HG03439 (cell line): ENCODE measurements around the gene CYP26A1.

Source experiments
- ATAC-seq: cut with Tn5 transposase; IDR thresholded peaks from one replicate; pipeline ENCODE4 v1.9.1; 2021; ENCODE audit warnings: mild to moderate bottlenecking, moderate library complexity; ENCODE audit not compliant: unreplicated experiment

Gene CYP26A1, protein sequence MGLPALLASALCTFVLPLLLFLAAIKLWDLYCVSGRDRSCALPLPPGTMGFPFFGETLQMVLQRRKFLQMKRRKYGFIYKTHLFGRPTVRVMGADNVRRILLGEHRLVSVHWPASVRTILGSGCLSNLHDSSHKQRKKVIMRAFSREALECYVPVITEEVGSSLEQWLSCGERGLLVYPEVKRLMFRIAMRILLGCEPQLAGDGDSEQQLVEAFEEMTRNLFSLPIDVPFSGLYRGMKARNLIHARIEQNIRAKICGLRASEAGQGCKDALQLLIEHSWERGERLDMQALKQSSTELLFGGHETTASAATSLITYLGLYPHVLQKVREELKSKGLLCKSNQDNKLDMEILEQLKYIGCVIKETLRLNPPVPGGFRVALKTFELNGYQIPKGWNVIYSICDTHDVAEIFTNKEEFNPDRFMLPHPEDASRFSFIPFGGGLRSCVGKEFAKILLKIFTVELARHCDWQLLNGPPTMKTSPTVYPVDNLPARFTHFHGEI

GRCh38 chr10:93073539-93074146 is at the start of gene CYP26A1:
Gene CYP26A1 (plus strand): TSS chr10:93073893. CDS start chr10:93073935, 42 bp downstream.
- no peak for ATAC-seq

DNA sequence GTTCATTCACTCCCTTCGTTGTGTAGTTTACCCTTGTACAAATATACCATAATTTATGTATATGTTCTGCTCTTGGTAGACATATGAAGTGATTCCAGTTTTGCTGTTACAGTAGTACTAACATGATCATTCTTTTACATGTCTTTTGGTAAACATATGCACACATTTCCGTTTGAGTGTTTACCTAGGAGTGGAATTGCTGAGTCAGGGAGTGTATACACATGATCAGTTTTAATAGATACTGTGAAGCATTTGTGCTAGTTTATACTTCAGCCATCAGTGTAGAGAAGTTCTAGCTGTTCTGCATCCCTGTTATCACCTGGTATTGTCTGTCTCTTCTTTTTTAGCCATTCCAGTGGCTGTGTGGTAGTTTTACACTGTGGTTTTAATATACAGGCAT is 47.6 kb upstream of the CYP26A1 start:
- ATAC-seq: no peak

DNA sequence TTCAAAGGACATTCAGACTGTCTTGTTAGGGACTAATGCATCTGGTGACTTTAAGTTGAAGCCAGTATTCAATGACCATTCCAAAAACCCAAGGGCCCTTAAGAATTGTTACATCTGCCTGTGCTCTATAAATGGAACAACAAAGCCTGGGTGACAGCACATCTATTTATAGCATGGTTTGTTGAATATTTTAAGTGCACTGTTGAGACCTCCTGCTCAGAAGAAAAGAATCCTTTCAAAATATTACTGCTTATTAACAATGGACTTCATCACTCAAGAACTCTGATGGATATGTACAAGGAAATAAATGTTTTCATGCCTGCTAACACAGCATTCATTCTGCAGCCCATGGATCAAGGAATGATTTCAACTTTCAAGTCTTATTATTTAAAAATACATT is 46.2 kb upstream of the CYP26A1 start:
- ATAC-seq: no peak

DNA sequence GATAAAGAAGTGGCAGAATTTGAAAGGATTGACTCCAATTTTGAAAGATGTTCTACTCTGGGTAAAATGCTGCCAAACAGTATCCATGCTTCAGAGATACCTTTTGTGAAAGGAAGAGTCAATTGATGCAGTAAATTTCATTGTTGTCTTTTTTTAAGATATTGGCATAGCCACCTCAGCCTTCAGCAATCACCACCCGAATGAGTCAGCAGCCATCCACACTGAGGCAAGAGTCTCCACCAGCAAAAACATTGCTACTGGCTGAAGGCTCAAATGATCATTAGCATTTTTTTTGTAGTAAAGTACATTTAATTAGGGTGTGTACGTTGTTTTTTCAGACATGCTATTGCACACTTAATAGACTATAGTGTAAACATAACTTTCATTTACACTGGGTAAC is 44.8 kb upstream of the CYP26A1 start:
- ATAC-seq: no peak

DNA sequence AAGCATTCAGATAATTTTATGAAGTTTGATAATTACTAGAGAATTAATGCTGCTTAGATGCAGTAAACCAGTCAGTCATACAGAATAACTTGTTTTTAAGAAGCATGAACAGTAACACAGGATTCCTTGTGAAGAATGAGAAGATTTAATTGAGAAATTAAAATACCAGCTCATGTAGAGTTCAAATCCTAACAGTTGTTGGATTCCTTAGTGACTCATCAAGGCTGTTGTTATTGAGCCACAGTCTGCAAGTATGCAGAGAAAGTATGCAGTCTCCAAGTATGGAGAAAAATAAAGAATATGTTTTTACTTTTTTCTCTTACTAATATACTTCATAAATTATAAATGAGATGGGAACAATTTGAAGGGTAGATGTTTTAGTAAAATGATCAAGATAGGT is 43.3 kb upstream of the CYP26A1 start:
- no peak for ATAC-seq

DNA sequence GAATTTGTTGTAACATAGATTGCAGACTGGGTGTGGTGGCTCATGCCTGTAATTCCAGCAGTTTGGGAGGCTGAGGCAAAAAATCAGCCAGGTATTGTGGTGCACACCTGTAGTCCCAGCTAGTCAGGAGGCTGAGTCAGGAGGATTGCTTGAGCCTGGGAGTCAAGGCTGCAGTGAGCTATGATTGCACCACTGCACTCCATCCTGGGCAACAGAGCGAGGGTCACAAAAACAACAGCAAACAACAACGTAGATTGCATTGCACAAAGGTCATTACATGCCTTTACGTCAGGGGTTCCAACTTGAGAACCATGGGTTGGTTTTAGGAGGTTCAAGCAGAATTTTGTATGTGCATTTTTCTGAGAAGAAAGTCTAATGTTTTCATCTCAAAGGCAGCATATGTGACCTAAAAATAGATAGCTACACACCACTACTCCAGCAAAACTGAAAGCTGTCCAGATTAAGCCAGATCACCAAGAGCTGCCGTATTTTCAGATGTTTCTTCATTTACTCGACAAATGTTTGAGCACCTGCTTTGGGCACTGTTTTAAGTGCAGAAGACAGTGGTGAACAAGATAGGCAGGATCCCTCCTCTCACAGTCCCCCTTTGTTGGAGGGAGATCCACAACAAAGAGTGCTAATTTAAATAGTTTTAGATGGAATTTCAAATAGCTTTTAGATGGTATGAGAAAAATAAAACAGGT is 41.4 kb upstream of the CYP26A1 start:
- no peak for ATAC-seq

DNA sequence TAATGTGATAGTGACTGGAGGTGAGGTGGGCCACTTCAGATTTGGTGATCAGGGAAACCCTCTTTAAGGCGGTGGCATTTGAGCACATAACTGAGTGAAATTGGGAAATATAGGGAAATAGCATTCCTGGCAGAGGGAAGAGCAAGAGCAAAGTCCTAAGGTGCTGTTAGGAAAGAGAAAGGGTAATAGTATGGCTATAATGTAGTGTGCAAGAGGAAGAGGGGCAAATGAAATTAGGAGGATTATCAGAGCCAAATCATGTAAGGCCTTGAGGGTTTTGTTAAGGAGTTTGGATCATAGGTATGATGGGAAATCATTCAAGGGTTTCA is 40.9 kb upstream of the CYP26A1 start:
- ATAC-seq: no peak

DNA sequence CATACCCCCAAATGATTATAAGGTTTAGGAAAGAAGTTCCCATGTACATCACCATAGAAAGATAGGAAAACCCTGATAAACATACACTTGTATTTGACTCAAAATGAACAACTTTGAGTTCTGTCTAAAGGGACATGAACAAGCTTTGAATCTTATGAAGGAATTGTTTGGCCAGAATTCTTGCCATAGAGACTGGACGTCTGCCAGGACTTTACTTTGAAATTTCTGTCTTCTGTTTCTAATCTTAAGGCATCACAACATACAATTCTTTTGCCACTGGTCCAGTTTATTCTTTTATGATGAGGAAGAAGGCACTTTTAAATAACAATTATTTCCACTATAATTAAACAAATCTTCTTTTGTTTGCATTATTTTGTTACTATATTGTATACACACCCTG is 39.3 kb upstream of the CYP26A1 start:
- ATAC-seq: no peak

DNA sequence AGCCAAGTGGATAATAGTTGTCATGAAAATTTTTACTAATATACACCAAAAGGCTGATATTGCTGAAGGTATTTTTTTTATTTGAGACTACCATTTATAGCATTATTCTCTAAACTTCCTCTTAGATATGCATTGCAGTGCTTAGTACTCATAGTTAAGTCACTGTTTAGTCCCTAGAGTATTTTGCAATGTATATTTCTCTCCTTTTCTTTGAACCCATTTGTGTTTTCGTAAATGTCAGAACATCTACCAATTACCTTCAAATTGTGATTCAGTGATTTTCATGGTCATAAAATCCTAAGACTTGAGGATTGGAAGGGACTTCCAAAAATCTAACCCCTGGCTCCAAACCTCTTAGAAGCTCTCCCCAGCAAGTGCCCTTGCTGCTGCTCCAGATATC is 34.6 kb upstream of the CYP26A1 start:
- no peak for ATAC-seq

GRCh38 chr10:93039721-93040120 is 34.0 kb upstream of the CYP26A1 start:
- no peak for ATAC-seq

- ATAC-seq: no peak
Measured at GRCh38 chr10:93054486-93054885, 19.2 kb upstream of the CYP26A1 start.

DNA sequence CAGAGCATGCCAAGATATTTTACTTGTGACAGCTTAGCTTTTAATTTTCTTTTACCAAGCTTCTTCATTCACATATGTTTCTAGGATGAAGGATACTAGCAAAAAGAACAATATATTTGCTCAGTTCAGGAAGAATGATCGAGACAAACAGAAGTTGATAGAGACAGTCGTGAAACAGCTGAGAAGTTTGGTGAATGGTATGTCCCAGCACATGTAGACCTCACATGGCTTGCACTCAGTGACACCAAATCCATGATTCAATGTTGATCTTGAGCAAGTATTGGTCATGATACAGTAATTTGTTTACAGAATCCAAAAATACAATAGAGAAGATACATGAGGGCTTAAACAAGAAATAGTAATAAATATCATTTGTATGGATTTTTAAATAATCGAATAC is 15.6 kb upstream of the CYP26A1 start:
- ATAC-seq: no peak

GRCh38 chr10:93059975-93060886 is 13.5 kb upstream of the CYP26A1 start, which contains the start of gene CYP26C1:
Gene CYP26C1 (plus strand): TSS chr10:93060798. CDS start chr10:93061264, 466 bp downstream.
- no peak for ATAC-seq

GRCh38 chr10:93060887-93061593 is 12.7 kb upstream of the CYP26A1 start:
- no peak for ATAC-seq

DNA sequence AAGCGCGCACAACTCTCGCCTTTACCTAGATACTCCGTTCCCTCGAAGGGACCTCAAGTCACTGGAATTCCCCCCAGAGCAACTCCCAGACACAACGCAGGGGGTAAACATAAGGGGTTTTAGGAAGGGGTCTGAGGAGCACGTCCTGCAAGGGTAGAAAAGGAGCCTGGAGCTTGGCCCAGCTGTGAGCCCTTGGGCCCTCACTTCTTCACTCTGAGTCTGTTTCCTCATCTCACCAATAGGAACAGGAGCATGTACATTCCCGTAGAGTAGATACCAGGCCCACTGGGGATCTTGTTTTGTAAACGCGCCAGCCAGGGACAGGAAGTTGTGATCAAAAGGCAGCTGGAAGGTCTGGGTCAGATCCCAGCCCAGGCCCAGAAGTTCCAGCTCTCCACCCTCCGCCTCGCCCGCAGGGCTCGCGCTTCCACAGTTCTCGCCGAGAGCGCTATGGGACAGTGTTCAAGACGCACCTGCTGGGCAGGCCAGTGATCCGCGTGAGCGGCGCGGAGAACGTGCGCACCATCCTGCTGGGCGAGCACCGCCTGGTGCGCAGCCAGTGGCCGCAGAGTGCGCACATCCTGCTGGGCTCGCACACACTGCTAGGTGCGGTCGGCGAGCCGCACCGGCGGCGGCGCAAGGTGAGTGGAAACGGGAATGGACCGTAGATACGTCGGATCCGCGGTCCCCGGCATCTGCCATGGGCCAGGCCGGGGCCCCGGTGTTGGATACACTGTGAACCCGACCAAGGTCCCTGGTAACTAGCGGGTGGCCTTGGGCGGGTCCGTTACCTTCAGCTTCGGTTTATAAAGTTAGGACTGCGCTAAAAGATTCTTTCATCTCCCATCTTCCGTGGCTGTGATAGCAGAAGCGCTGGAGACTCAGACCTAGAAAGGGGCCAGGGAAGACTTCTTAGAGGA is 11.8 kb upstream of the CYP26A1 start:
- ATAC-seq: no peak

DNA sequence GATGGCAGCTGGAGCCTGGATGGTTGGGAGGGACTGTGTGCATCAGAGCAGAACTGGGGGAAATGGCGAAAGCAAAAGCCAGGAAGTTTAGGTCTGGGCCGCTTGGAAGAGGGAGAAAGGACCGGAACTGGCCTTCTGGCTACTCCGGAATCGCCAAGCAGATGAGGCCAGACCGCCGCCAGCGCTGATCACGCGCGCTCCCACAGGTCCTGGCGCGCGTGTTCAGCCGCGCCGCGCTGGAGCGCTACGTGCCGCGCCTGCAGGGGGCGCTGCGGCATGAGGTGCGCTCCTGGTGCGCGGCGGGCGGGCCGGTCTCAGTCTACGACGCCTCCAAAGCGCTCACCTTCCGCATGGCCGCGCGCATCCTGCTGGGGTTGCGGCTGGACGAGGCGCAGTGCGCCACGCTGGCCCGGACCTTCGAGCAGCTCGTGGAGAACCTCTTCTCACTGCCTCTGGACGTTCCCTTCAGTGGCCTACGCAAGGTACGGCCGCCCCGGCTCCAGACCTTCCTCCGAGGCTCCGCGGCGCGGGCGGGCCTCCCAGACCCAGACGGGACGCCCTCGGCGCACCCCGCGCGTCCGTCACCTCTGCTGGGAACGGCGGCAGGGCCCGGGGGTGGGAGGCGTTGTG is 11.1 kb upstream of the CYP26A1 start:
- no peak for ATAC-seq

- no peak for ATAC-seq
Measured at GRCh38 chr10:93063144-93063976, 10.3 kb upstream of the CYP26A1 start.
